ENCODE data around the gene CEBPZOS.

The CEBPZOS gene

DNA sequence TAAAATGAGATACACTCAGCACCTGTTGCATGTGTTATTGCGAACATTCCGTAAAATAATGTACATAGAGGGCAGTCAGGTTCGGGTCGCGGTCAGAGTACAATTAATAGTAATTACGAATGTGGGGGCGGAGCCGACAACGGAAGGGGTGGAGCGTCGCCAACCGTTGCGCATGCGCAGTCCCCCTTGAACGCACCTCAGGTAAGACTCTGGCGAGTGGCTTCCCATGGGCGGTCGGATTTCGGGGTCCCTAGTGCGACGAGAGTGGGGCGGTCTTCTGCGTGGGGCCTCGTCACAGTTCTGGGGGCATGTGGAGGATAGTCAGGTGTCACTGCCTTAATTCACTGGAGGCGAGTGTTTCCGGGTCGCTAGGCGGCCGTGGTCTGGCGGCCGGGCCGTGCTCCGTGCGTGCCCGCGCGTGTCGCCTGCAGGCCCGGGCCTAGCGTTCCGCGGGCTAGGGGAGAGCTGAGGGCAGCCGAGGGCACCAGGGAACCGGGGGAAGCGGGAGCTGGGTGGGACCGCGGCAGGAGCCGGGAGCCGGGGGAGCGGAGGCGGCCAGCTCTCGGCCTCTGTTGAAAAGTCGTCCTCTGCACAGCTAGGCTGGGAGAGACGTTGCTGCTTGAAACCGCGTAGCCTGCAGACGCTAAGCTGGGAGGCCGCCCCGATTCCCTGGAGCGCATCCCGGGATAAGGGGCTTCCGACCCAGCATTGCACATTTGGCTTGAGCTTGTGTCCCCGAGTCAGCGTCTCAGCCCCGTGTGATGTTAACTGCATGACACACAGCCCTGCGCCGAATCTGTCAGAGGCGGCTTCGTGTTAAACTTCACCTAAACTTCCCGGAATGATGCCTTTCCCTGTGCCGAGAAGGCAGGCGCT lies at the start of gene CEBPZOS:
Gene CEBPZOS (plus strand): TSS at position 177 of the 876 bp plus-strand sequence. CDS start 3,209 bp downstream, outside the sequence.
- peak; percentile 68 for DNase-seq

DNA sequence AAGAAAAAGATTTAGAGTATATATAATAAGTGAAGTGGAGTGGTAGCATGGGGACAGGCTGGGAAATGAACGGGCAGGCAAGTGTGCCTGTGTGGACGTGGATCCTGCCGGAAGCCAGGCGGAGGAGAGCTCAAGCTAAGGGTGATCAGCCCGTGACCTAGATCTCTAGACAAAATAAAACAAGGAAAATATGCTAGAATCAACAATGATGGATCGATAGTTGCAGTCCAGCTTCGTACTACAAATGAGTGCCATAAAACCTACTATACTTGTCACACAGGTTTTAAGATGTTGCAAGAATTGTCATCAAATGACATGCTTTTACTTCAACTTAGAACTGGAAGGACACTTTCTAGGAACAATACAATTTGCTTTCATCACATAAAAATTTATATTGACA lies 48.0 kb upstream of the CEBPZOS start:
- DNase-seq = no peak

DNA sequence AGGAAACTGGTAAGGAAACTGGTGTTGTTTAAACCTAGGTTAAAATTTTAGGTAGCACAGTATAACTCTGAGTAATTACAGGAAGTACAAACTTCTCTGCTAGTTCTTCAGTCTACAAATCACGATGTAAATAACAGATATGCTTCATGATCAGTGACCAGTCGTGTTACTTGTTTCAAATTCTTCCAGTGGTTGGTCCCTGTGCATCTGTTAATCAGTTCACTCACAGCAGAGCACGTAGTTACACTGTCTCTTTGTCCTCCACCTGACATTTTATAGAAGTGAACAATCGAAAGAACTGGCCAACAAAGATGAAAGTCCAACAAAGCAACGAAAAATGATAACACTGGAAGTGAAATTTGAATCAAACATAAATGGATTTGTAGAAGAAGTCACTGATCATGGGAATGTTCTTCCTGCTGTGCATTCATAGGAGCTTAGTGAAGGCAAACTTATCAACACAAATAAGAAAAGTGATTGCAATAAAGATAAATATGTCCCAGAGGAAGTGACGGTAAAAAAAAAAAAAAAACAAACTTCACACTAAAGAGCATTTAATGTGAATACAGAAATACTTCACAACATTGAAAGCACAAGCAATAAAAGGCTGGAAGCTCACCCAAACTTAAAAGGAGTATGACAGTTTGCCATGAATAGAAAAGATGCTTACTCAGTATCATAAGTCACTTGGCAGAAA lies 46.5 kb upstream of the CEBPZOS start:
- DNase-seq = no peak

DNA sequence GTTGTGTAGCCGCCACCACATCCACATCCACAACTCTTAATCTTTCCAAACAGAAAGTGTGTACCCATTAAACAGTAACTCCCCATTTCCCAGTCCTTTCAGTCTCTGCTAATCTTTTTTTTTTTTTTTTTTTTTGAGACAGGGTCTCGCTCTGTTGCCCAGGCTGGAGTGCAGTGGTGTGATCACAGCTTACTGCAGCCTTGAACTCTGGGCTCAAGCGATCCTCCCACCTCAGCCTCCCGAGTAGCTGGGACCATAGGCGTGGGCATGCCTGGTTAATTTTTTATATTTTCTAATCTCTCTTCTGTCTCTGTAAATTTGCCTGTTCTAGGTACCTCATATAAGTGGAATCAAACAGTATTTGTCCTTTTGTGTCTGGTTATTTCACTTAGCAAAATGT lies 43.1 kb upstream of the CEBPZOS start:
- DNase-seq = no peak

DNA sequence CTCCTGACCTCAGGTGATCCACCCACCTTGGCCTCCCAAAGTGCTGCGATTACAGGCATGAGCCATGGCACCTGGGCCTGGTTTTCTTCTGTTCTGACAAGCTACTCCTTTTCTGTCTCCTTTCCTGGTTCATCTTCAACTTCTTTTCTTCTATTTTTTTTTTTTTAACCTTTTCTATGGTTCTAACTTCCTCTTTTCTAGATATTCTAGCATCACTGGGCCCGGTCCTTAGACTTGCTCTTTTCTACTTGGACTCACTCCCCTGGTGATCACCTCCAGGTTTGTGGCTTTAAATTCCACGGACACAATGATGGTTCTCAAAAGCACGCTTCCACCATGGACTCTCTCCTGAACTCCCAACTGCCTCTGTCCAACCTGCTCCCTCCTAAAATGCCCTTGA lies 41.5 kb upstream of the CEBPZOS start:
- DNase-seq = no peak

DNA sequence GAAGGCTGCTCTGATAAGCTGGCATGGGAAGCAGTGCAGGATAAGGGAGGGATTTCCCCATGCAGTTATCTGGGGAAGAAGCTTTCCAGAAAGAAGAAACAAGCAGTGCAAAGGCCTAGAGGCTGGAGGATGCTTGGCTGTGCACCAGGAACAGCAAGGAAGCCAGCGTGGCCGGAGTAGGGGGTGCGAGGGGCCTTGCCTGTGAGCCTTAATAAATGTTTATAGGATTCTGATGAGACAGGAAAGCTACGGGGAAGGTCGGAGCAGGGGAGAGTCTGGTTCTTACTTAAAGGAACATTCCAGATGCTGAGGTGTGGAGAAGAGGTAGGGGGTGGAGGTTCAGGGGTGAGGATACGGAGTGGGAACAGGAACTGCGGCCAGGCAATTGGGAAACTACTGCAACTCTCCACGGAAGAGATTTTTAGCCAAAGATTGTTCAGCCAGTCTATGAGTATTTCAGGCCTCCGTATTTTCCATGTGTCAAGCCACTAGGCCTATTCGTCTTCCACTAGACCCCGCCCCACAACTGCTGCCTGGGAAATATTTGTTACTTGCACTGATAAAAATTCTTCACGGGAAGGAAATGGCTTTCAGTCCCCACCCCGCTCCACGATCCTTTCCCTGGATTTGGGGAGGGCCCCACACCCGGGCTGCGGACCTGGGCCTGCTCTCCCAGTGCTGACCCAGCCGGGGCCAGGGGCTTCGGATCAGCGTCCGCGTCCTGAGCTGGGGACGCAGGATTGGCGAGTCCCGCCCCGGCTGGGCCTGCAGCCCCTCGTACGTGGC lies 40.0 kb upstream of the CEBPZOS start:
- peak; percentile 45 for DNase-seq

DNA sequence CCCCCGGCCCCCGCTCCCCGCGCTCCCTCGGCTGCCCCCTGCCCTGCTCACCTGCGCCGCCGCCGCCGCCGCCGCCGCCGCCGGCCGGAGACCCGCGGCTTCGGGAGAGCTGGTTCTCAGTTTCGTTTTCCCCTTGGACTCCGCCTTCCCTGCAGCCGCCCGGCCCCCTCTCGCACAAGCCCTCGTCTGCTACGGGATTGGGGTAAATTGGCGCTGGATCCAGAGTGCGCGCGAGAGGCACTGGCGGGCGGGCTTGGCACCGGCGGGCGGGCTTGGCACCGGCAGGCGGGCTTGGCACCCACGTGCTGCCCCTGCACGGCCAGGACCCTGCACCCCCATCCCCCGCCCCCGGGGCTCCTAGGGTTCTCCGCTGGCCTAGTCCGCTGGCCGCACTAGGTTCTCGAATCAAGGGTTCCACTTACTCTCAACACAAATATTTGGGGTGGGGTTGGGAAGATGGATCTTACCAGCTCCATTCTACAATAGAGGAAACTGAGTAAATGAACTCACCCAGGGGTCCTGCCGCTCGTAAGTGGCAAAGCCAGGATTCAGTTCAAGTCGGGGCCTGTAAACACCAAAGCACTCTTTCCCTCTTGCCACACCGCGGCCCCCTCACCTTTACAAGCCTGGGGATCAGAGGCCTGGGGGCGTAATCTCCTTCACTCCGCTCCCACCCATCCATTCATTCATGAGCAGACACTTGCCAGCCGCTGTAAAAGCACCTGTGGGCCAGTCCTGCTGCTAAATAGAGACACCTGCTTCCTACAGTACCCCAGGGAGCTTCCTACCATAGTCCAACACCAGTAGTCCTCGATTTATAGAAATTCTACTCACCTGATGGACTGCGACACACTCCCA lies 39.2 kb upstream of the CEBPZOS start, which contains the start of gene EIF2AK2:
Gene EIF2AK2 (minus strand): TSS at position 124 of the 858 bp plus-strand sequence. CDS start 9,174 bp downstream, outside the sequence.
- peak; percentile 85 for DNase-seq

DNA sequence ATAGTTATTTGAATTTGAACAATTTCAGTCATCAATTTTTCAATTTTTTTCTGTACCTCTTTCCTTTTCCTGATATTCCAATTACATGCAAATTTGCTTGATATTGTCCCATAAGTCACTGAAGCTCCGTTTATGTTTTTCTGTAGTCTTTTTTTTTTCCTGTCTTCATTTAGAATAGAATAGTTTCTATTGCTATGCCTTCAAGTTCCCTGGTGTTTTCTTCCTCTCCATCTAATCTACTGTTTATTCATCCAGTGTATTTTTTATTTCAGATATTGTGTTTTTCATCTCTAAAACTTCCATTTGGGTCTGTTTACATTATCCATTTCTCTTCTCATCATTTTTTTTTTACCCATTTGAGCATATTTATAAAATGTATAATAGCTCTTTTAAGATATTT lies 31.5 kb upstream of the CEBPZOS start:
- no peak for DNase-seq

DNA sequence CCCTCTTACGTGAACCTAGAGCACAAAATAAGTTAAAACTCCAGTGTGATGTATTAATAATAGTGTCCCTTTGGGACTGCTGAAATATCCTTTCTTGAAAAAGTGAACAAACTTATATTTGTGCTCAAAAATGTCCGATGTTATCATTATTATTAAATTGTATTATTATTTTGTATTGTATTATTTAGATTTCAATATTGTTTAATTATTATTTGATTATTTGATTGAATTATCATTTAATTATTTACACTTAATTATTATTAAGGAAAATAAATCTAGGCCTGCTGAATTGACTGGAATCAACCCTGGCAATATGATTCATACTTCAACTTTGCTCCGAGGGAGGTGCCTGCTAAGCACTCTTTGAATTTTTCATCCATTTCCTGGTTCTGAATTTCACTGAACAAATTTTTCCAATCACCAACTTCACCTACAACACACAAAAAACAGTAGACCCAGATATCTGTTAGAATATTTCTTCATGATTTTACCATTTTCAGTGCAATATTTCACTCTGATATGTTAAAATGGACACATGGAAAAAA lies 28.6 kb upstream of the CEBPZOS start:
- DNase-seq = peak; percentile 14

DNA sequence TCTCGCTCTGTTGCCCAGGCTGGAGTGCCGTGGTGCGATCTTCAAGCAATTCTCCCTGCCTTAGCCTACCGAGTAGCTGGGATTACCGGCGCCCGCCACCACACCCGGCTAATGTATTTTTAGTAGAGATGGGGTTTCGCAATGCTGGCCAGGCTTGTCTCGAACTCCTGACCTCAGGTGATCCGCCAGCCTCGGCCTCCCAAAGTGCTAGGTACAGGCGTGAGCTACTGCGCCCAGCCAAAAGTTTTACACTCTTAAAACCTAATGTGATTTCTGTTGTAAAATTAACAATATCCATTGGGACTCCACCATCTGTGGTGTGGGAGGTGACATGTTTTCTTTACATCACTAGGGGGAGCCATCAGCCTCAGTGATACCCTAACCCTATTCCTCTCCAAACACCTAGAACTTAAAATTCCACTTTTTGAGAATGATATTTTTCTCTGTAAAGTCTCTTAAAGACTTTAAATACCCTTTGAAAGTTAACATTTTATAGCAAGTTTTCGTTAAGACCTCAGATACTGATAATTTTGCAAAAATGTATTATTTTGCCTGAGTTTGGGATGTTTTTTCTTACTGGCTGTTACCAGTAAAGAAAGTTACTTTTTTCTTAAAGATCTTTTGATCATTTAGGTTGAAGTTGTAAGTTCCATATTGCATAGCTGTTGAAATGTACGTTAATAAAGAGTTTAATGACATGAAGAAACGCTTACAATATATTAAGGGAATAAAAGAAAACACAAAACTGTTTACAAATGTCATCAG lies 27.9 kb upstream of the CEBPZOS start:
- peak; percentile 43 for DNase-seq

DNA sequence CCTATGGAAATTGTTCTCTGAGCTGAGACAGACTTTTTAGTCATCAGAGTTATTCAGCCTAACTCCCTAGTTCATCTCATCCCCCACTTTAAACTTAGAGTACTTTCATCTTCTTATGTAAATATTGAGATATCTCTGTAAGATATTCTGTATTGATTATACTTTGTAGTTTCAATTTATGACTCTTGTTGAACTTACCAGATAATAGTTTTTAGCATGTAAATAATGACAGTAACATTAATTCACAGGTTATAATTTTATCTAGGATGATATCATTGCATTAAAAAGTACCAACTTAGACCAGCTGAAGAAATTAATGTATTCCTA lies 24.7 kb upstream of the CEBPZOS start:
- DNase-seq = no peak

DNA sequence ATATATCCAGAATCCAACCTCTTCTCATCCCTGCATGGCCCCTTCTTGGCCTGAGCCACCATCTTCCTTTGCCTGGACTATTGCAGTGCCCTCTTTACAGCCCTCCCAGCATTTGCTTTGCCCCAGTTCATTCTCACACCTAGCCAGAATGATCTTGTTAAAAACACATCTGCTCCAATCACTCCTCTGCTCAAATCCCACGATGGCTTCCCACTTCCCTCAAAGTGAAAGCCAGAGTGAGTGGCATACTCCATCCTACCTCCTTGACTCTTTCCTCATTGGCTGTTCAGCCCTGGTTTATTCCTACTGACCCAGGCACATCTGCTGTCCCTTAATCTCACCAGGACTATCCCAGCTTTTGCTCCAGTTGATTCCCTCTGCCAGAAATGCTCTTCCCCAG lies 22.6 kb upstream of the CEBPZOS start:
- DNase-seq = no peak

DNA sequence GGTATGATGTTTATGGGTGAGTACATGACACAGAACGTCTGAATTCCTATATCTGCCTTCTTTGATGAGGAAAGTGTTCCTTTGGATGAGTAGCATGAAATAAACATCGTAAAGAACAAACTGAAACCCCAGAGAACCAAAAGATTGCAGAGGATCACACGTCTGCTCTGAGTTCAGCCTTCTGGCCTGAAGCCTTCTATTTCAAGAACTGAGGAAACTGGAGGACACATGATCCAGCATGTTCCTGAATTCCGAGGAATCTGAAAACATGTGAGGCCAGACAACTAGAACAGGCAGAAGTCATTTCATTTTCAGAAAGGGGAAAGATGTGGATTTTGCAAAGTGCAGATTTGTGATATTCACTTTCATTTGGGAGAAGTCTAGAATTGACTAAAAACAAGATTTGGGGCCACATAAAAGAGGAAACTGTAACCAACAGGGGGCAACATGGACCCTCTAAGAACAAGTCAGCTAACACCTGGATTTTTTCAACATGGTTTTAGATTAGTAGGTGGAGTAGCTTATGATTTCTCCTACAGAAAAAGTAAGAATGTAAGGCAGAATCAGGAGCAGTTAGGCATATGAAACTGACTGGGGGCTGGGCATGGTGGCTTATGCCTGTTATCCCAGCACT lies 16.2 kb upstream of the CEBPZOS start:
- DNase-seq = no peak

DNA sequence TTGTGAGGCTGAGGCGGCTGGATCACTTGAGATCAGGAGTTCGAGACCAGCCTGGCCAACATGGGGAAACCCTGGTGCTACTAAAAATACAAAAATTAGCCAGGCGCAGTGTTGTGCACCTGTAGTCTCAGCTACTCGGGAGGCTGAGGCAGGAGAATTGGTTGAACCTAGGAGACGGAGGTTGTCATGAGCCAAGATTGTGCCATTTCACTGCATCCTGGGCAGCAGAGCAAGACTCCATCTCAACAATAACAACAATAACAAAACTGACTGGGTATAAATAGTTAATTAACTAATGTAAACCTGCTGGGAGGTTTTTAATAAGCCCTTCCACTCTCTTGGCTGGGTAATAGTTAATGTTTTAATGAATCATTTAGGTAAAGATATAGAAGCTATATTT lies 15.7 kb upstream of the CEBPZOS start:
- no peak for DNase-seq

DNA sequence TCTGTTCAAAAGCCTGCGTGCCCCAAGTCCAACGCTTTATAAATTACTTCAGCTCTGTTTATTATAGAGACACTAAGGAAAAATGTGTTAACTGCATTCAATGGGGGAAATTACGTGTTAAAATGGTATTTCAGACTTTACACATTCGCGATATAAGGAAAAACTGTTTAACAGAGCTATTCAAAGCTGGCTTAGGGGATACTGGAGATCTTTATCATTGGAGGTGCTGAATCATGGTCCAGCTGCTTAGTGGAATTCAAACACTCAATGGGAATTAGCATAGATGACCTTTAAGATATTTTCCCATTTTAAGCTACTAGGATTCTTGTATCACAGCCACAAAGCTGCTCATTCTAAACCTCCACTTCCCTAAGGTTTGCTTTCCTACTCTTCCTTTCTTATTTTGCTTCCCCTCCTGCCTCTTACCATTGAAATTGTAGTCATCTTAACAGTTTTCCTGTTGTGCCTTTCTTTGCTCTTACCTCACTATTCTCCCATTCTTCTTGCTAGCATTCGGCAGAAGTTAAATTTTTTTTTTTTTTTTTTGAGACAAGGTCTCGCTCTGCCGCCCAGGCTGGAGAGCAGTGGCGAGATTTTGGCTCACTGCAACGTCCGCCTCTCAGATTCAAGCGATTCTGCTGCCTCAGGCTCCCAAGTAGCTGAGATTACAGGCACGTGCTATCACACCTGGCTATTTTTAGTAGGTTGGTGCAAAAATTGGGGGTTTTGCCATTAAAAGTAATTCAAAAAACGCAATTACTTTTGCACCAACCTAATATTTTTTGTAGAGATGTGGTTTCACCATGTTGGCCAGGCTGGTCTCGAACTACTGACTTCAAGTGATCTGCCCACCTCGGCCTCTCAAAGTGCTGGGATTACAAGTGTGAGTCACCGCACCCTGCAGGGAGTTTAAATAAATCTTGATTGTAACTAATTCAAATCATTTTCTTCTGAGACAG lies 14.3 kb upstream of the CEBPZOS start:
- peak; percentile 49 for DNase-seq

DNA sequence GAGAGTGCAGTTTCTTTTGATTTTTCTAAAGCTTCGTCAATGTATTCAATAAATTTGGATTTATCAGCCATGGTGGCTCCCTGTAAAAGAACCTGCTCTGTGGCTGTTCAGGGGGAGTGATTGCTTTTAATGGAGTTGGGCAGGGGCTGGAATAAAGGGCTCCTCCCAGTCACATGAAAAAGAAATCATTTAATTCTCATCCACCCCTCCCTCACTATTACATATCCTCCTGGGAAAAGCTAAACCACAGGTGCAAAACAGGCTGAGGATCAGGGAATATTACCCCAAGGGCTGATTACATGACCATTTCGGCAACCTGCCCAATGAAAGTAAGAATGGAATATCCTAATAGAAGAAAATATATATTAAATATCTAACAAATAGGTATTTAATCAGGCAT lies 7.7 kb upstream of the CEBPZOS start, which contains the start of gene SULT6B1:
Gene SULT6B1 (minus strand): TSS at position 101 of the 400 bp plus-strand sequence. CDS start 30 bp downstream, at position 71.
- no peak for DNase-seq

DNA sequence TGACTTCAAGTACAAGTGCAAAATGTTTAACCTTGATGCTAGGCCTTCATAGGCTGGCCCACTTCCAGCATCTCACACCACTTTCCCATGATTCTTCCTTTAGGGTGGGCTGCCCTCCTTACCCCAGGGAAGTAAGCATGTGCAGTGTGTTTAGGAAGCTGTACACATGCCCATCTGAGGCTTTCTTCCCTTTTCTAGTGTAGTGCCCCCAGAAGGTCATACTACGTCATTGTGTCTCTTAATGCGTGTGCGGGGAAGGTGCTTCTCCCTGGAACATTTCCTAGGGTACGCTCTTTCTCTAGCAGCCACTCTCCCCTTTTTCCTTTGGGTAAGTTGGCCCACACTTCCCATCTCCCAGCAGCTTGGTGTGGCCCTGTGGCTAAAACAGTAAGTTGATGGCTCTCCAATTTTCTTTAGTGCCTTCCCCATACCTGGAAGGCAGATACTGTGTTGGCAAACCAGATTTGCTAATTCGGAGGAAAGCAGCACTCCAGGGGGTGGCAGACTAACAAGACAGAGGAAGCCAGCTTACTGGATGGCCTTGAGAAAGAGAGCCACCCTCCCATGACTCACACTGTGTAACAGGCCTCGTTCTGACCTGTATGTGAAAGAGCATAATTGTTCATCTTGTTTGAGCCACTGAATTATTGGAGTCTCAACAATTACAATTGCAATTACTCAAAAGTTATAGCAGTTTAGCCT lies 6.7 kb upstream of the CEBPZOS start:
- peak; percentile 81 for DNase-seq

DNA sequence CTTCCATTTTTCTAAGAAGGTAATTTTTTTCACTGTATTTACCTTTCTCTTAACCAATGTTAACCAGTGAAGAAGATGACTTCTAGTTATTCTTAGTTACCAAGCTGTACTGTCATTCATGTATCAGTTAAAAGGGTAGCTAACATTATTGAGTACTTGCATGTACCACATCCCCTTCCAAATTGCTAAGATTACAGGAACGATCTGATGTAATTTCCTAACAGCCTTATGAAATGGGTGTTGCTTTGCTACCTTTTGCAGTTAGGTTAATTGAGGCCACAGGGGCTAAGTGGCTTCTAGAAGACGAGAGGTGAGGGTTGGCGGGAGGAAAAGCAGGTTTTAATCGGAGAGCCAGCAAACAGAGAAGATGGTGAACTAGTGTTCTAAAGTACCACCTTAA lies 6.0 kb upstream of the CEBPZOS start:
- DNase-seq = no peak

DNA sequence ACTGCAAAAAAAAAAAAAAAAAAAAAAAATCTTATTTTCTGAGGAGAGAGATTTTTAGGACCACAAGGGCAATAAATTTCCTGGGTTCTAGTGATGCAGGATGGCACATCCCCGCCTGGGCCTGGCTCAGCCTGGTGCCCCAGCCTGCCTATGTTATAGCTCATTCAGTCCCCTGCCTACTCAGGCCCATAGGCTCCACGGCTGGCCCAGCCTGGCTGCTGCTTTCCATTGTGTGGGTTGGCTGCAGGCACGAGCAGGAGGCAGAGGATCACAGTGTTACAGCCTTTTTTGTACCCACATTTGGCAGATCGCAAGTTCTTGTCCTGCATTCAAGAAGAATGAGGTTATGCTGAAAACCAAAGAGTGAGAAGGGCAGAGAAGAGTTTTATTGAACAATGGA lies 5.0 kb upstream of the CEBPZOS start:
- DNase-seq = no peak

Data from fibroblast of upper back skin (primary cell).